Measurements from ENCODE around the gene NELL1.

Gene NELL1

GRCh38 chr11:20623252-20623651 is 46.1 kb upstream of the NELL1 start:
- no peak for TF ChIP-seq EZH2 (IDR thresholded peaks at IDR 0.05; ENCODE audit: borderline replicate concordance, low read depth, low read length, severe bottlenecking)
- TF ChIP-seq, protein P1, sequence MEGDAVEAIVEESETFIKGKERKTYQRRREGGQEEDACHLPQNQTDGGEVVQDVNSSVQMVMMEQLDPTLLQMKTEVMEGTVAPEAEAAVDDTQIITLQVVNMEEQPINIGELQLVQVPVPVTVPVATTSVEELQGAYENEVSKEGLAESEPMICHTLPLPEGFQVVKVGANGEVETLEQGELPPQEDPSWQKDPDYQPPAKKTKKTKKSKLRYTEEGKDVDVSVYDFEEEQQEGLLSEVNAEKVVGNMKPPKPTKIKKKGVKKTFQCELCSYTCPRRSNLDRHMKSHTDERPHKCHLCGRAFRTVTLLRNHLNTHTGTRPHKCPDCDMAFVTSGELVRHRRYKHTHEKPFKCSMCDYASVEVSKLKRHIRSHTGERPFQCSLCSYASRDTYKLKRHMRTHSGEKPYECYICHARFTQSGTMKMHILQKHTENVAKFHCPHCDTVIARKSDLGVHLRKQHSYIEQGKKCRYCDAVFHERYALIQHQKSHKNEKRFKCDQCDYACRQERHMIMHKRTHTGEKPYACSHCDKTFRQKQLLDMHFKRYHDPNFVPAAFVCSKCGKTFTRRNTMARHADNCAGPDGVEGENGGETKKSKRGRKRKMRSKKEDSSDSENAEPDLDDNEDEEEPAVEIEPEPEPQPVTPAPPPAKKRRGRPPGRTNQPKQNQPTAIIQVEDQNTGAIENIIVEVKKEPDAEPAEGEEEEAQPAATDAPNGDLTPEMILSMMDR (IDR thresholded peaks at IDR 0.05; ENCODE audit: borderline replicate concordance, extremely low read depth, low read length, poor library complexity, severe bottlenecking): no peak
- no peak overlapping the region for H3K27ac ChIP-seq (ENCODE audit: low read length)
- no peaks in the 10 kb centered on the region for H3K4me1 ChIP-seq (ENCODE audit: insufficient read depth, low read length)
- no peaks in the 10 kb centered on the region for H3K79me2 ChIP-seq (ENCODE audit: insufficient read depth, low read length)
- no peak overlapping the region for H3K9ac ChIP-seq (ENCODE audit: low read depth, low read length)
- H2AFZ ChIP-seq (ENCODE audit: low read depth, low read length): no peak overlapping the region
- no peaks in the 10 kb centered on the region for H3K36me3 ChIP-seq (ENCODE audit: insufficient read depth, low read length)
- ATAC-seq (ENCODE audit: insufficient read depth, low read depth) (no peak), DNase-seq (no peak)
- H3K27me3 ChIP-seq (ENCODE audit: insufficient read depth, low read length, poor library complexity): no peaks in the 10 kb centered on the region
- no peaks in the 10 kb centered on the region for H4K20me1 ChIP-seq (ENCODE audit: insufficient read depth, low read length)
- H3K4me3 ChIP-seq (ENCODE audit: low read depth in 1 of 2, low read length in 2 of 2): no peak overlapping the region
- H3K9me3 ChIP-seq (ENCODE audit: insufficient read depth, low read length, severe bottlenecking): no peaks in the 10 kb centered on the region
- no peak overlapping the region for H3K4me2 ChIP-seq (ENCODE audit: insufficient read depth, low read length)

DNA sequence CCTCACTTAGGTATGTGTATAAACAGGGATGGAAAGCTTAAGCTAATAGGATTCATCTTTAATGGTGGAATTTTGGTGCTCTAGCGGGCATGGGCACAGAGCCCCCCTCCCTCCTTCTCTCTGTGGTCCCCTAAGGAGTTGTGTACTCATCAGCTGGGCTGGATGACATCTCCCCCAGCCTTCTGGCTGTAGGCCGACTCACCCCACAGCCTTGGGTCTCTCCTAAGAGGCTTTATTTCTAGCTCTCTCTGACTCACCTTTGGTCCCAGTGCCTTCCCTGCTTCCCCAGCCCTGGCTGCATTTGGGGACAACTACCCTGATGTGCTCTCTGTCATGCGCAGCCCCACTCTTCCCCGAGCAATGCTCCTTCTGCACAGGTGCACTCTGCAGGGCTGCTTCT is 43.1 kb upstream of the NELL1 start:
- DNase-seq: no peak
- Histone ChIP-seq H3K27me3 (ENCODE audit: insufficient read depth, low read length, poor library complexity) (no peaks in the 10 kb centered on the region), H3K4me1 (ENCODE audit: insufficient read depth, low read length) (no peaks in the 10 kb centered on the region), H3K27ac (ENCODE audit: low read length) (no peak overlapping the region), H3K9me3 (ENCODE audit: insufficient read depth, low read length, severe bottlenecking) (no peaks in the 10 kb centered on the region), H3K9ac (ENCODE audit: low read depth, low read length) (no peak overlapping the region), H3K4me2 (ENCODE audit: insufficient read depth, low read length) (no peak overlapping the region), H3K79me2 (ENCODE audit: insufficient read depth, low read length) (no peaks in the 10 kb centered on the region), H4K20me1 (ENCODE audit: insufficient read depth, low read length) (no peaks in the 10 kb centered on the region), H3K4me3 (ENCODE audit: low read depth in 1 of 2, low read length in 2 of 2) (no peak overlapping the region), H3K36me3 (ENCODE audit: insufficient read depth, low read length) (no peaks in the 10 kb centered on the region), H2AFZ (ENCODE audit: low read depth, low read length) (no peak overlapping the region)
- ATAC-seq (ENCODE audit: insufficient read depth, low read depth): no peak
- TF ChIP-seq, protein P1 (IDR thresholded peaks at IDR 0.05; ENCODE audit: borderline replicate concordance, extremely low read depth, low read length, poor library complexity, severe bottlenecking): no peak
- TF ChIP-seq EZH2 (IDR thresholded peaks at IDR 0.05; ENCODE audit: borderline replicate concordance, low read depth, low read length, severe bottlenecking): no peak

DNA sequence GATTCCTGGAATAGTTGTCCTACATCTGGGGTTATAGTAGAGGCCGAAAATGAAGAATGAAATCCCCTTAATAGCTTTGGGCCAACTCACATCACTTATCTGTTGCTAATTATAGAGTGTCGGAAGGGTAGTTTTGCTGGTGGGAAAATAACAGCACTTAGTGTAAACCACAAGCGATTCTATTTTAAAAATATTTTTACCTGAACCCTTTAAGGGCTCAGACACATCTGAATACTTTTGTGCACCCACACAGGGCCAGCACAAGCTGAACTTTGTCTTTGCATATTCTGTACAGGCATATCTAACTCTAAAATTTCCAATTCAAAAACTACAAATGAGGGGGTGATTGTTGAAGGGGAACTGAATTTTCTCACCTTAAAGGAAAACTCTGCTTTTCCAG is 42.4 kb upstream of the NELL1 start:
- no peak for DNase-seq
- Histone ChIP-seq H3K27ac (ENCODE audit: low read length) (no peak overlapping the region), H3K79me2 (ENCODE audit: insufficient read depth, low read length) (no peaks in the 10 kb centered on the region), H2AFZ (ENCODE audit: low read depth, low read length) (no peak overlapping the region), H3K9ac (ENCODE audit: low read depth, low read length) (no peak overlapping the region), H3K36me3 (ENCODE audit: insufficient read depth, low read length) (no peaks in the 10 kb centered on the region), H3K9me3 (ENCODE audit: insufficient read depth, low read length, severe bottlenecking) (no peaks in the 10 kb centered on the region), H3K4me3 (ENCODE audit: low read depth in 1 of 2, low read length in 2 of 2) (no peak overlapping the region), H3K4me1 (ENCODE audit: insufficient read depth, low read length) (no peaks in the 10 kb centered on the region), H4K20me1 (ENCODE audit: insufficient read depth, low read length) (no peaks in the 10 kb centered on the region), H3K27me3 (ENCODE audit: insufficient read depth, low read length, poor library complexity) (no peaks in the 10 kb centered on the region), H3K4me2 (ENCODE audit: insufficient read depth, low read length) (no peak overlapping the region)
- TF ChIP-seq EZH2 (IDR thresholded peaks at IDR 0.05; ENCODE audit: borderline replicate concordance, low read depth, low read length, severe bottlenecking): no peak
- TF ChIP-seq, protein P1 (IDR thresholded peaks at IDR 0.05; ENCODE audit: borderline replicate concordance, extremely low read depth, low read length, poor library complexity, severe bottlenecking): no peak
- ATAC-seq (ENCODE audit: insufficient read depth, low read depth): no peak

GRCh38 chr11:20627701-20628100 is 41.7 kb upstream of the NELL1 start:
- no peaks in the 10 kb centered on the region for H3K9me3 ChIP-seq (ENCODE audit: insufficient read depth, low read length, severe bottlenecking)
- H3K4me1 ChIP-seq (ENCODE audit: insufficient read depth, low read length): no peaks in the 10 kb centered on the region
- H4K20me1 ChIP-seq (ENCODE audit: insufficient read depth, low read length): no peaks in the 10 kb centered on the region
- no peaks in the 10 kb centered on the region for H3K36me3 ChIP-seq (ENCODE audit: insufficient read depth, low read length)
- no peak overlapping the region for H3K4me3 ChIP-seq (ENCODE audit: low read depth in 1 of 2, low read length in 2 of 2)
- H3K79me2 ChIP-seq (ENCODE audit: insufficient read depth, low read length): no peaks in the 10 kb centered on the region
- H3K4me2 ChIP-seq (ENCODE audit: insufficient read depth, low read length): no peak overlapping the region
- no peak for DNase-seq
- H3K27me3 ChIP-seq (ENCODE audit: insufficient read depth, low read length, poor library complexity): no peaks in the 10 kb centered on the region
- H3K9ac ChIP-seq (ENCODE audit: low read depth, low read length): no peak overlapping the region
- no peak overlapping the region for H3K27ac ChIP-seq (ENCODE audit: low read length)
- H2AFZ ChIP-seq (ENCODE audit: low read depth, low read length): no peak overlapping the region
- TF ChIP-seq, protein P1 (IDR thresholded peaks at IDR 0.05; ENCODE audit: borderline replicate concordance, extremely low read depth, low read length, poor library complexity, severe bottlenecking): no peak
- no peak for TF ChIP-seq EZH2 (IDR thresholded peaks at IDR 0.05; ENCODE audit: borderline replicate concordance, low read depth, low read length, severe bottlenecking)
- ATAC-seq (ENCODE audit: insufficient read depth, low read depth): no peak
